ENCODE results near the gene PGBD5.

The PGBD5 gene

GRCh38 chr1:230350208-230350921 lies 75.8 kb downstream of the PGBD5 start:
- DNase-seq (ENCODE audit: low read depth in 1 of 2, low spot score in 1 of 2): no peak

- no peak for DNase-seq (ENCODE audit: low read depth in 1 of 2, low spot score in 1 of 2)
Observed at GRCh38 chr1:230349020-230349393, 77.1 kb downstream of the PGBD5 start.

GRCh38 chr1:230348386-230349019 lies 77.6 kb downstream of the PGBD5 start:
- DNase-seq (ENCODE audit: low read depth in 1 of 2, low spot score in 1 of 2): no peak

DNA sequence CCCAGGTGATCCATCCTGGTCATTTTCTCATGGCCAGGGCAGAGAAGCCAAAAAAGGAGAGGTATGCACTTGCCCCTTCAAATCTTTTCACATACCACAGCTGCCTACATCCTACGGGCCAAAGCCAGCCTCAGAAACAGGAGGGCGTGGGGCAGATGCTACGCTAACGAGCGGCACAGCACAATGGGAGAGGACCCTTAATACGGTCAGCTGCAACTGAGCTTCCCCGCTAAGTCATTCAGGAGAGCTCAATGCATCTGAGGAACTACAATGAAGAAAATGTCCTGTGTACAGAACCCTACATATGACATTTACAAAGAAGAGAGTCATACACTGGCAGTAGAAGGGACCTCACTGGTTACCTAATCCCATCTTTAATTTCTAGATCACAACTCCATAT lies 78.2 kb downstream of the PGBD5 start:
- DNase-seq (ENCODE audit: low read depth in 1 of 2, low spot score in 1 of 2): no peak

GRCh38 chr1:230345139-230345885 lies 80.8 kb downstream of the PGBD5 start:
- no peak for DNase-seq (ENCODE audit: low read depth in 1 of 2, low spot score in 1 of 2)

DNA sequence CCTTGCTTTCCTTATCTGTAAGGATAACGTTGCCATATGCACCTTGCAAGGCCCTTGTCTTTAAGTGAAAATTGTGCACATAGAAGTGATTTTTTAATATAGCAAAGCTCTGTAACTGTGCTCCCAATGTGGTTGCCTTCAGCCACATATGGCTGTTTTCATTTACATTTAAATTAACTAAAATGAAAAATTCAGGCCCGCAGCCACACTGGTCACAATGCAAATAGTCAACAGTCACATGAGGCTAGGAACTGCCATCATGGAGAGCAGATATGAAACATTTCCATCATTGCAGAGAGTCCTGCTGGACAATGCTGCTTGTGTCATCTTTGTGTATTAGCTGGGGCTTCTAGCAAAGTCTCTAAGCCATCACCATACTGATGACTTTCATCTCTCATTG lies 83.4 kb downstream of the PGBD5 start:
- no peak for DNase-seq (ENCODE audit: low read depth in 1 of 2, low spot score in 1 of 2)

GRCh38 chr1:230342019-230342418 lies 84.1 kb downstream of the PGBD5 start:
- no peak for DNase-seq (ENCODE audit: low read depth in 1 of 2, low spot score in 1 of 2)

GRCh38 chr1:230341162-230341546 lies 85.0 kb downstream of the PGBD5 start:
- DNase-seq (ENCODE audit: low read depth in 1 of 2, low spot score in 1 of 2): no peak

GRCh38 chr1:230340526-230341161 lies 85.5 kb downstream of the PGBD5 start:
- no peak for DNase-seq (ENCODE audit: low read depth in 1 of 2, low spot score in 1 of 2)

GRCh38 chr1:230339033-230339432 lies 87.1 kb downstream of the PGBD5 start:
- DNase-seq (ENCODE audit: low read depth in 1 of 2, low spot score in 1 of 2): no peak

DNA sequence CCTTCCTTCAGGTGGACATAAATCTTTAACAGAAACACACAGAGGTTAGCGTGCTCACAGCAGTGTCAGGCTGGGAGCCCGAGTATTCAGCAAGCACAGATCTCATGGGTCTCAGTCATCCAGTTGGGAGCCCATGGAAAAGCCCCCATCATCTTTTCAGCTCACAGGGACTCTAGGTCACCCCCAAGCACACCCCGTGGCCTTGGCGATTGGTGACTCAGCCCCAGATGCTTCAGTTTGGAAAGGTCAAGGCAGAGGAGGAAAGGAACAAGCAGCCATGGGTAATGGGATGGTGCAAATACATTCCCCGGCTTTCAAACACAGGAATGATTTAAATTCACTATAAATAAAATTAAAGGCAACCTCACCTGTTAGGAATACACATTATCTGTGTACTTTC lies 88.9 kb downstream of the PGBD5 start:
- DNase-seq (ENCODE audit: low read depth in 1 of 2, low spot score in 1 of 2): no peak

GRCh38 chr1:230335861-230336522 lies 90.1 kb downstream of the PGBD5 start:
- no peak for DNase-seq (ENCODE audit: low read depth in 1 of 2, low spot score in 1 of 2)

DNA sequence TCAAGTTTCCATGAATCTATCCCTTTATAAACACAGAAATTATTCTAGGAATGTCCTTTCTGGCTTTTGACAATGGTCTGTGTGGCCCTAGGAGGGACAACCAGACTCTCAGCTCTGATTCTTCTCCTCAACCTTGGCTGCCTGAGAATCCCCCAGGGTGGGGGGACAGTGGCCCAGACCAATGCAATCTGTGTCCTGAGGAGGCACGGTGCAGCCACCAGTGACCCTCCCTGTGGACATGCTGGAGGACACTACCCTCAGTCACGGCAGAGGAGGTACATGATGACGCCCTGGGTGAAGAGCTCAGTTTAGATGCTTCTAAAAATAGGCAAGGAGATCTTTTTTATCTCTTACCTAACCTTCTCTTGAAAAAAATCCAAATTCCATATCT lies 91.7 kb downstream of the PGBD5 start:
- DNase-seq (ENCODE audit: low read depth in 1 of 2, low spot score in 1 of 2): no peak

- DNase-seq (ENCODE audit: low read depth in 1 of 2, low spot score in 1 of 2): no peak
Observed at GRCh38 chr1:230333590-230334446, 92.3 kb downstream of the PGBD5 start.

DNA sequence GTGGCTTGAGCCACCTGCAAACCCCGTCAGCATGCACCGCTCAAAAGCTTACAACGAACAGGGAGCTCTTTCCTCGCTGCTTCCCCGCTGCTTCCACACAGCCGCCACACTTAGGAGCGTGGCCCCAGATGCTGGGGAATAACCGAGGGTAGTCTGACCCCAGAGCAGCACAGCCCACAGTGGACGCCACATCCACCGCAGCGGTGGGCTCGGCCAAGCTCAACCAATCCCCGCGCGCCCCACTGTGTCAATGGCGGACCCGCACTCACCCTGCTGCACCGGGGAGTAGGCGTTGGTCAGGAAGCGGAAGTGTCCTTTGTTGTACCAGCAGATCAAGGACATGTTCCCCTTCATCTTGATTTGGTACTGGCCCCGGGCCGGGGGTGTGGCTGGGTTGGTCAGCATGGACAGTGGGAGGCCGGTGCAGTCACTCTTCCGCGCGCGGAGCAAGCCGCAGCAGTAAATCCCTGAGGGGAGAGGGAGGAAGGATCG lies 93.5 kb downstream of the PGBD5 start:
- DNase-seq (ENCODE audit: low read depth in 1 of 2, low spot score in 1 of 2): no peak

DNA sequence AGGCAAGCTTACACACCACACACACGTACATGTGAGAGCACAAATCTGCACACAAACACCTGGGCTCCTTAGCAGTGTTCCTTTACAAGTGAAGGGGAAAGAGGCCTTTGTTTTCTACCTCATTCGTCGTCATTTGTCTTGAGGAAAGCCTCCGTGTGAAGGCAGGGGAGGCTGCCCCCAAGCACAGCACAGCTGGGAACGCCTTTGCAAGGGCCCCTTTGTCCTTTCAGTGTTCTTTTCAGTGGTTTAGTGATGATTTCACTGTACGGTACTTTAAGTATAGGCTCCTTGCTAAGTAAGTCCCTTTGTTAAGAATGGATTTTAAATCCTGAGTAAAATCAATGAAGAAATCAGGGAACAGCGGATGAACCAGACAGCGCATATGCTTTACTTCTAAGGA lies 94.1 kb downstream of the PGBD5 start:
- no peak for DNase-seq (ENCODE audit: low read depth in 1 of 2, low spot score in 1 of 2)

GRCh38 chr1:230330157-230330556 lies 96.0 kb downstream of the PGBD5 start:
- no peak for DNase-seq (ENCODE audit: low read depth in 1 of 2, low spot score in 1 of 2)

DNA sequence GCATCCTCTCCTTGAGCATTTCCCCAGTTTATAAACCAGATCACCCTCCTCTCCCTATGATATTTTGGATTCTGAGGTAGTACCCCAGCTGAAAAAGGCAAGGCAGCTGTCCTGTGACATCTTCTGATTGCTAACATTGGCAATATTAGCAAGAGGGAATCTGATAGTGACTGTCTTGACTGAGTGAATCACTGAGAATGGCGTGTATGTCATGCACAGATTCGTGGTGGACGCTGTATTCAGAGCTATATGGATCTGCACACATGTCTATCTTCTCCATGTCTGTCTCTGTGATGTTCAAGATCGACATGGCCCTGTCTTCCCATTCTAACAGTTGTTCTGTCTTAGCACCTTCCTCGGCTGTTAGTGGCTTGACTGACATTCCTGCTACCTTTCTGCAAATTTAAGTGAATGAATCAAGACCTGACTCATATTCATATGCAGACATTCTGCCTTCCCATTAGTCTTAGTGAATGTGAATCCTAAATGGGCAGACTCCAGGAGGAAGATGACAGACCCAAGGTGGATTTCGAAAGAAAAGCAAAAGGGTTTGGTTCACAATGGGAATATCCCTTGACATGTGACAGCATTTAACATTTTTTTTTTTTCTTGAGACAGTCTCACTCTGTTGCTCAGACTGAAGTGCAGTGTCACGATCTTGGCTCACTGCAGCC lies 97.7 kb downstream of the PGBD5 start:
- DNase-seq (ENCODE audit: low read depth in 1 of 2, low spot score in 1 of 2): no peak

DNA sequence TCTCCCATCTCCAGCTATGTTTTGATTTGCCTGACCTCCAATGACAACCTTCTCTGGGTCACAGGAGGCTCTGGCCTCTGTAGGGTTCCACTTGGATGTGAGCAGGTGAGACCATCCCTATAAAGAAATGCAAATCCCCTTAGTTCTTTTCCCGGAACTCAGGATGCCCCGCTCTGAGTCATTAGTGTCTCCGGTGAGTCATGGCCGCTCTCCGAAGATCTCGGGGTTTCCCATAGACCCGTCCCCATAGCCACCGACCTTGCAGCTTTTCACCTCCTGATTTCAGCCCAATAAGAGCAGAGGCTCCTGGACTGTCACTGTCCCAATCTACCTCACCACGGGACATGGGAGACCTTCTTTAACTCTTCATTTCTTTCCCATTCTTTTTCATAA lies 98.2 kb downstream of the PGBD5 start:
- peak in 1 of 2 donors; percentile 9 for DNase-seq (ENCODE audit: low read depth in 1 of 2, low spot score in 1 of 2)

Measured in activated T-helper 1 cell treated with anti-CD3 and anti-CD28 coated beads, Interleukin-2, amount 50 U/mL, for 16 hours (primary cell).